Caco-2 (cell line): Measurements from ENCODE around the gene WNT3A. TPM values are rescaled to one million over a fixed set of nuclear protein-coding genes. Genes with fewer than 3 reads are reported as not detected.
A peak's percentile ranks its signal among the peaks of the same experiment; 100 is the strongest.

Experiments
- BruUV-seq: library from RNA; stranded (reverse); fragments of 400-500 nt; replicated peaks from 2 replicates; lab custom pipeline; 2021; lab: Mats Ljungman, UMichigan
- CTCF ChIA-PET: fragments of 300-600 bp; sonication (Branson Sonifier 250); formaldehyde crosslinking; loops from one replicate; lab custom pipeline; 2022; ENCODE audit warnings: antibody characterized with exemption; lab: Charles Lee
- POLR2A ChIA-PET: fragments of 300-600 bp; sonication (Branson Sonifier 250); formaldehyde crosslinking; loops from one replicate; lab custom pipeline; 2022; ENCODE audit warnings: antibody characterized with exemption; lab: Charles Lee
- DNase-seq, 2 experiments: peaks; one replicate each; pipeline versions ENCODE4 v3.0.0 to v3.0.0-alpha.2; 2020 to 2022
- H3K27me3 ChIP-seq: replicated peaks from 2 replicates; pipeline ENCODE4 v1.6.0; 2011; ENCODE audit warnings: low read length; ENCODE audit not compliant: control insufficient read depth, insufficient read depth
- H3K36me3 ChIP-seq: 2 replicates; pipeline ENCODE4 v1.5.1; 2011; ENCODE audit warnings: low read length; ENCODE audit not compliant: control insufficient read depth, insufficient read depth
- H3K4me1 ChIP-seq: fragments of 250-450 bp; sonication (Bioruptor Pico); 2 replicates; pipeline ENCODE4 v1.5.1; 2020; ENCODE audit warnings: mild to moderate bottlenecking
- H3K4me3 ChIP-seq: 2 replicates; pipeline ENCODE4 v1.5.1; 2011; ENCODE audit warnings: low read depth, mild to moderate bottlenecking, control low read depth, low read length
- H3K9me3 ChIP-seq: fragments of 250-450 bp; sonication (Bioruptor Pico); 2 replicates; pipeline ENCODE4 v1.5.1; 2020; ENCODE audit warnings: mild to moderate bottlenecking, moderate library complexity
- H3K27ac Mint-ChIP-seq: one replicate; pipeline ENCODE4 v1.8.0; 2022; ENCODE audit warnings: mixed read lengths; ENCODE audit not compliant: unreplicated experiment
- H3K27me3 Mint-ChIP-seq: one replicate; pipeline ENCODE4 v1.8.0; 2022; ENCODE audit warnings: mixed read lengths; ENCODE audit not compliant: insufficient read depth, unreplicated experiment
- H3K36me3 Mint-ChIP-seq: one replicate; pipeline ENCODE4 v1.8.0; 2022; ENCODE audit warnings: mild to moderate bottlenecking, mixed read lengths; ENCODE audit not compliant: insufficient read depth, unreplicated experiment
- H3K4me1 Mint-ChIP-seq: one replicate; pipeline ENCODE4 v1.8.0; 2022; ENCODE audit warnings: low read depth, mixed read lengths; ENCODE audit not compliant: unreplicated experiment
- H3K4me3 Mint-ChIP-seq: one replicate; pipeline ENCODE4 v1.8.0; 2022; ENCODE audit warnings: mild to moderate bottlenecking, moderate library complexity, mixed read lengths; ENCODE audit not compliant: unreplicated experiment
- H3K9me3 Mint-ChIP-seq: one replicate; pipeline ENCODE4 v1.8.0; 2022; ENCODE audit warnings: mixed read lengths; ENCODE audit not compliant: unreplicated experiment
- CTCF ChIP-seq, 2 experiments: fragments of 200-600 bp in 1 of 2; IDR thresholded peaks; 1 replicate in 1 of 2; 2 replicates in 1 of 2; pipeline versions ENCODE4 v1.5.1 to v1.8.0; 2011 to 2022; ENCODE audit warnings: antibody characterized with exemption in 1 of 2, control low read depth in 1 of 2, inconsistent platforms in 1 of 2, low read depth in 1 of 2, low read length in 1 of 2, mild to moderate bottlenecking in 1 of 2, moderate library complexity in 1 of 2; ENCODE audit not compliant: insufficient read depth in 1 of 2, severe bottlenecking in 1 of 2, unreplicated experiment in 1 of 2
- intact Hi-C: fragments of 100-400 bp; cut with micrococcal nuclease; formaldehyde crosslinking; loops from one replicate; pipeline ENCODE4 v1.10.0; 2022; ENCODE audit not compliant: unreplicated experiment
- total RNA-seq: library from RNA; stranded (reverse); gene quantifications from 2 replicates; pipeline ENCODE4 v1.2.3, GENCODE V29; 2022

The WNT3A gene
- total RNA-seq, 1 experiment from 2014 or later = 0.09 TPM

GRCh38 chr1:228034954-228035837 lies 28.4 kb downstream of the WNT3A start:
- POLR2A ChIA-PET = no interaction called here
- no peaks in the 10 kb centered on the region for H3K36me3 Mint-ChIP-seq

GRCh38 chr1:228035844-228036243 lies 29.0 kb downstream of the WNT3A start:
- POLR2A ChIA-PET = no interaction called here

More at GRCh38 chr1:228034954-228035837, 28.4 kb downstream of the WNT3A start:
- Histone ChIP-seq H3K4me3 (no peak overlapping the region), H3K9me3 (peaks cover 7% of the 10 kb centered on the region; the same call in 1 of the 2 replicates), H3K27me3 (no peaks in the 10 kb centered on the region; the same call in 1 of the 2 replicates), H3K4me1 (peaks cover 5% of the 10 kb centered on the region; the same call in 1 of the 2 replicates), H3K36me3 (no peaks in the 10 kb centered on the region)
- peak in 1 of 2 experiments; percentile 18 for DNase-seq
- Mint-ChIP-seq H3K27me3 (no peaks in the 10 kb centered on the region), H3K27ac (no peak overlapping the region), H3K9me3 (peaks cover 17% of the 10 kb centered on the region), H3K4me3 (no peak overlapping the region), H3K4me1 (no peaks in the 10 kb centered on the region)
- intact Hi-C loops = no loop called here
- BruUV-seq = no TSS peak
- CTCF ChIA-PET = no interaction called here
- TF ChIP-seq CTCF (IDR thresholded peaks at IDR 0.05; ENCODE audit: insufficient read depth in 1 of 2, low read depth in 1 of 2, low read length in 1 of 2, severe bottlenecking in 1 of 2, unreplicated experiment in 1 of 2) = no peak

More at GRCh38 chr1:228035844-228036243, 29.0 kb downstream of the WNT3A start:
- H3K36me3 Mint-ChIP-seq = no peaks in the 10 kb centered on the region
- no peak overlapping the region for H3K4me3 ChIP-seq
- H3K4me1 ChIP-seq = peaks cover 5% of the 10 kb centered on the region; the same call in 1 of the 2 replicates
- no peaks in the 10 kb centered on the region for H3K36me3 ChIP-seq
- peaks cover 17% of the 10 kb centered on the region for H3K9me3 Mint-ChIP-seq
- H3K27me3 Mint-ChIP-seq = no peaks in the 10 kb centered on the region
- BruUV-seq = no TSS peak
- no peaks in the 10 kb centered on the region for H3K4me1 Mint-ChIP-seq
- no peak overlapping the region for H3K27ac Mint-ChIP-seq
- CTCF ChIA-PET = no interaction called here
- peaks cover 7% of the 10 kb centered on the region; the same call in 1 of the 2 replicates for H3K9me3 ChIP-seq
- H3K27me3 ChIP-seq = no peaks in the 10 kb centered on the region; the same call in 1 of the 2 replicates
- intact Hi-C loops = no loop called here
- no peak overlapping the region for H3K4me3 Mint-ChIP-seq
- DNase-seq = peak in 1 of 2 experiments; percentile 11
- no peak for TF ChIP-seq CTCF (IDR thresholded peaks at IDR 0.05; ENCODE audit: insufficient read depth in 1 of 2, low read depth in 1 of 2, low read length in 1 of 2, severe bottlenecking in 1 of 2, unreplicated experiment in 1 of 2)
